ENCODE data around the gene DOCK2.
"Not testable (repeated sequence)": the region's sequence is repeated elsewhere in the genome, so short reads cannot be mapped to it uniquely, and the experiment has no call there.

The DOCK2 gene

GRCh38 chr5:170071748-170072147 lies 434.7 kb downstream of the DOCK2 start:
- DNase-seq: no peak

- no peak for DNase-seq
These were observed 438.6 kb downstream of the DOCK2 start for GRCh38 chr5:170075696-170076095.

GRCh38 chr5:170076211-170076610 lies 439.1 kb downstream of the DOCK2 start:
- DNase-seq: no peak

GRCh38 chr5:170076739-170077138 lies 439.7 kb downstream of the DOCK2 start:
- DNase-seq: no peak

GRCh38 chr5:170077526-170077925 lies 440.5 kb downstream of the DOCK2 start:
- DNase-seq: no peak

GRCh38 chr5:170078458-170078857 lies 441.4 kb downstream of the DOCK2 start:
- DNase-seq: no peak

GRCh38 chr5:170078931-170079330 lies 441.9 kb downstream of the DOCK2 start:
- DNase-seq: no peak

GRCh38 chr5:170080217-170080616 lies 443.1 kb downstream of the DOCK2 start:
- no peak for DNase-seq

GRCh38 chr5:170080786-170081445 lies 443.8 kb downstream of the DOCK2 start:
- DNase-seq: no peak

GRCh38 chr5:170081616-170082015 lies 444.5 kb downstream of the DOCK2 start:
- DNase-seq: no peak

GRCh38 chr5:170082701-170083100 lies 445.6 kb downstream of the DOCK2 start:
- no peak for DNase-seq

GRCh38 chr5:170087168-170087817 lies 450.2 kb downstream of the DOCK2 start:
- DNase-seq: no peak

GRCh38 chr5:170092455-170093101 lies 455.5 kb downstream of the DOCK2 start:
- DNase-seq: no peak

- DNase-seq: not testable (repeated sequence)
These were observed 457.3 kb downstream of the DOCK2 start for GRCh38 chr5:170094329-170094728.

GRCh38 chr5:170095646-170096045 lies 458.6 kb downstream of the DOCK2 start:
- no peak for DNase-seq

GRCh38 chr5:170097934-170098333 lies 460.9 kb downstream of the DOCK2 start:
- no peak for DNase-seq

GRCh38 chr5:170100066-170100943 lies 463.2 kb downstream of the DOCK2 start:
- DNase-seq: peak in 1 of 2 experiments; percentile 3

GRCh38 chr5:170103447-170103846 lies 466.4 kb downstream of the DOCK2 start:
- no peak for DNase-seq

GRCh38 chr5:170104299-170104698 lies 467.2 kb downstream of the DOCK2 start:
- DNase-seq: no peak

GRCh38 chr5:170104710-170105109 lies 467.6 kb downstream of the DOCK2 start:
- no peak for DNase-seq

- DNase-seq: no peak
These were observed 468.9 kb downstream of the DOCK2 start, which contains the start of gene FOXI1 for GRCh38 chr5:170105642-170106611. TSS of gene FOXI1 (plus strand) at chr5:170105897. CDS start at chr5:170105958, 61 bp downstream.

- no peak for DNase-seq
These were observed 470.6 kb downstream of the DOCK2 start for GRCh38 chr5:170107674-170108073.
